Muscle layer of duodenum (tissue), 2 donors: ENCODE measurements around the gene ETNK2.
A peak's percentile ranks its signal among the peaks of the same experiment; 100 is the strongest.
"Not testable (repeated sequence)": the region's sequence is repeated elsewhere in the genome, so short reads cannot be mapped to it uniquely, and the experiment has no call there.

Experiments
- H3K27ac ChIP-seq: one replicate; pipeline ENCODE4 v1.7.0; 2013; ENCODE audit warnings: mild to moderate bottlenecking, low read length
- H3K27me3 ChIP-seq: one replicate; pipeline ENCODE4 v1.7.0; 2013; ENCODE audit warnings: low read depth, mild to moderate bottlenecking, control low read depth, low read length
- H3K36me3 ChIP-seq, 2 donors: one replicate each; pipeline ENCODE4 v1.7.0; 2013; ENCODE audit warnings: low read length in 2 of 2, control low read depth in 1 of 2, mild to moderate bottlenecking in 1 of 2; ENCODE audit not compliant: insufficient read depth in 2 of 2, control insufficient read depth in 1 of 2
- H3K4me1 ChIP-seq, 2 donors: one replicate each; pipeline ENCODE4 v1.7.0; 2013; ENCODE audit warnings: low read length in 2 of 2, mild to moderate bottlenecking in 2 of 2, control low read depth in 1 of 2, moderate library complexity in 1 of 2; ENCODE audit not compliant: insufficient read depth in 2 of 2, control insufficient read depth in 1 of 2
- H3K4me3 ChIP-seq, 2 donors: one replicate each; pipeline ENCODE4 v1.7.0; 2013; ENCODE audit warnings: low read length in 2 of 2, low read depth in 1 of 2, mild to moderate bottlenecking in 1 of 2
- H3K9me3 ChIP-seq, 2 donors: one replicate each; pipeline ENCODE4 v1.7.0; 2013; ENCODE audit warnings: low read length in 2 of 2, control low read depth in 1 of 2, mild to moderate bottlenecking in 1 of 2; ENCODE audit not compliant: control insufficient read depth in 1 of 2
- donor health status: healthy.

ETNK2 gene

DNA sequence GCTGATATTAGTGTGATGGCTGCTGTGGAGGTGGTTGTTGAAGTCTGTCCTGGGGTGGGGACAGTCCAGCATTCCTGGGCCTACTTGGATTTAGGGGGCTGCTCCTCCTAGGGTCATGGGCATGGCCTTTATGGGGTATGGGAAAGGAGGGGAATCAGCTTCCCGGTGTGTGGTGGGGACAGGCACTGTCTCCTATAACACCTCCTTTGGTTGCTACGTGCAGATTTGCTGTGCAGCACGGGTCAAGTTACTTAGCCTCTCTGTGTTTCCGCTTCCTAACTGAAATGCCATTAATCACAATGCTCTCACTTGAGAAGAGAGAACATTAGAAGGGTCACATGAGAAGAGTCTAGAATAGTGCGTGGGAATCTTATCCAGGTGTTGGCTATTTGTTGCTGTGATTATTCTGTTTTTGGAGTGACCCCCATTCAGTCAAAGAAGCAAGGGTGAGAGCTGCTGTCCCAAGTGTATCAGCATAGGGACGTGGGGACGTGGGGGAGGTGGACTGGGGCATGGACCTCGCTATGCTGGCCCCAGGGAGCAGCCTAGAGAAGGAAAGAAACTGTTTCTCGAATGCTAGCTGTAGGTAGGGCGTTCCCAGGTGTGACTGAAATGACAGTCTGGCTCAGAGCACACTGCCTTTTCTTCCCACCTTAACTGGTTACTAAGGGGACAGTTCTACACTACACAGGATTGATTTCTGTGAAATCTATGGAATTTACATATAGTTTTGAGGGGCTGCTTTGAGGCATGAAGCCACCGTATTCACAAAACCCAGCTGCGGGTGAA is 59.0 kb downstream of the ETNK2 start:
- peaks cover 11 to 28% of the 10 kb centered on the region in 2 donors for H3K4me1 ChIP-seq
- H3K9me3 ChIP-seq: no peaks in the 10 kb centered on the region
- H3K4me3 ChIP-seq: no peak overlapping the region
- no peaks in the 10 kb centered on the region for H3K27me3 ChIP-seq
- H3K27ac ChIP-seq: peak overlapping the region; percentile 79
- H3K36me3 ChIP-seq: no peaks in the 10 kb centered on the region

DNA sequence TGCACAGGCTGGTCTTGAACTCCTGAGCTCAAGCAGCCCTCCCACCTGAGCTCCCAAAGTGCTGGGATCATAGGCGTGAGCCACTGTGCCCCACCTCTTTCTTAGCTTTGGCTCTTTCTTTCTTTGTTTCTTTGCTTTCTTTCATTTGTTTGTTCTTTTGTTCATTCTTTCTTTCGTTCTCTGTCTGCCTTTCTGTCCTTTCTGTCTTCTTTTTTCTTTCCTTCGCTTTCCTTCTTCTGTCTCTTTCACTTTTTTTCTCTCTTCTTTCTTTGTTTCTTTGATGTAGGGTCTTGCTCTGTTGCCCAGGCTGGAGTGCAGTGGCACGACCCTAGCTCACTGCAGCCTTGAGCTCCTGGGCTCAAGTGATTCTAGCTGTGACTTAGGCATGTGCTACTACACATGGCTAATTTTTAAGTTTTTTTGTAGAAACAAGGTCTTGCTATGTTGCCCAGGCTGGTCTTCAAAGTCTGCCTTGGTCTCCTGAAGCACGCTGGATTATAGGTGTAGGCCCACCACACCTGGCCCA is 60.0 kb downstream of the ETNK2 start:
- no peaks in the 10 kb centered on the region for H3K36me3 ChIP-seq
- H3K9me3 ChIP-seq: no peaks in the 10 kb centered on the region
- H3K4me3 ChIP-seq: no peak overlapping the region
- H3K27me3 ChIP-seq: no peaks in the 10 kb centered on the region
- H3K27ac ChIP-seq: no peak overlapping the region
- peaks cover 11 to 36% of the 10 kb centered on the region in 2 donors for H3K4me1 ChIP-seq

DNA sequence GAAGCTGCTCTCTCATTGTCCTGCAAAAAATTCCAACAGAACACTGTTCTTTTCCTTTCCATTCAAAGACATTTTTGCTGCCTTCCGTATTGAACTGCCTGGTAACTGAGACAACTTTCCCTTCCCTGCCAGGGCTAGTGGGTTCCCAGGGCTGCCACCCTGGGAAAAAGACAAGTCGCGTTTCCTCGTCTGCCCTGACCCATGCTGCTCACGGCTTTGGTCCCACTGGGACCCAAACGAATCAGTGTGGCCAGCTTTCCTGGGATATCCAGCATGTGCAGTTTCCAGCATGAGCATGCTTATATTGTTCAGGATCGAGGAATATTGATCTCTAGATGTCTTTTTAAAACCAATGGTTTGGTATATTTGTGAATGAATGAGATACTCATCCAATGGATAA is 60.8 kb downstream of the ETNK2 start:
- no peaks in the 10 kb centered on the region for H3K36me3 ChIP-seq
- H3K4me3 ChIP-seq: no peak overlapping the region
- no peaks in the 10 kb centered on the region for H3K27me3 ChIP-seq
- no peak overlapping the region for H3K27ac ChIP-seq
- peaks cover 11 to 36% of the 10 kb centered on the region in 2 donors for H3K4me1 ChIP-seq
- no peaks in the 10 kb centered on the region for H3K9me3 ChIP-seq

DNA sequence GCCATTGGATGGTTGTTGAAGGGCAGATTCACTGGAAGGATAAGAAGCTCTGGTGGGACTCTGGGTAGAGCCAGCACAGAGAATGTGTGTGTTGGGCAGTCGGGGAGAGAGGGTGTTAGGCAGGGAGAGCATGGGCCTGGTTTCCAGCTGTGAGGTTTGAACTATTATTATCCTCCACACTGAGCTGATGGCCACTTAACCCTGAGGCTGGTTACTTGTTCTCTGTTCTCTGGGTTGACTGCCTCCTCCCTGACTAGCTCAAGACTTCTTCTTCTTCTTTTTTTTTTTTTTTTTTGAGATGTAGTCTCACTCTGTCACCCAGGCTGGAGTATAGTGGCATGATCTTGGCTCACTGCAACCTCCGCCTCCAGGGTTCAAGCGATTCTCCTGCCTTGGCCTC is 61.7 kb downstream of the ETNK2 start:
- H3K27ac ChIP-seq, H3K4me3 ChIP-seq, H3K9me3 ChIP-seq, H3K36me3 ChIP-seq, H3K27me3 ChIP-seq: not testable (repeated sequence)
- H3K4me1 ChIP-seq: peaks cover 11 to 36% of the 10 kb centered on the region in 2 donors

DNA sequence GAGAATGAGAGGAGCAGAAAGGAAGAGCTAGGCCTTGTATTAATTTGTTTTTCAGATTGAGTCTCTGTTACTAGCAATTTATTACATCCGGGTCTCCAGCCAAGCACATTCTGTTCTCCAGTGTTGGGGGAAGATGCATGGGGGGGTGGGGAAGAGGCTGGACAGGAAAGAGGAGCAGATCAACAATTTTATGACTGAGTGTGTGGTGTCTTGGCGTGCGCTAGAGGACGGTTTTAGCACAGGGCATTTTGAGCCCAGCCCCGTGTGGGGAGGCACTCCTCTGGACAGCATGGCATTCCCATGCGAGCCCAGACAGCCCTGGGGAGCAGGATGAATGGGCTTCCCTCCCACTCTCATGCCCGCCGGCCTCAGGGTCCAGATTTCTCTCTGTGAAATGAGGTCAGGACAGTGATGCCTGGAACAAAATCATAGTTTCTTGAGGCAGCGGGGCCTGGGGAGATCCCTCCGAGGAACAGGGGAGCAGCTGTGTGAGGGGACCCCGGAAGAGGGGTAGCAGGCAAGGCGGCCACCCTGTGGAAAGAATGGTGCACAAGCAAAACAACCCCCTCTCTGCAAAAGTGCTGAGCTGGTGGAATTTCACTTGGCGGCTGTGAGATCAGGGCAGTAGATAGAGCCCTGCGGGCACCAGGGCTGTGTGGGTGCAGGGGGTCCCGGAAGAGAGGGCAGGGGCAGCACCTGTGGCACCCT is 62.6 kb downstream of the ETNK2 start:
- Histone ChIP-seq H3K27ac (peak overlapping the region; percentile 56), H3K4me3 (no peak overlapping the region), H3K27me3 (no peaks in the 10 kb centered on the region), H3K9me3 (no peaks in the 10 kb centered on the region), H3K4me1 (peaks cover 8 to 37% of the 10 kb centered on the region in 2 donors), H3K36me3 (no peaks in the 10 kb centered on the region)

DNA sequence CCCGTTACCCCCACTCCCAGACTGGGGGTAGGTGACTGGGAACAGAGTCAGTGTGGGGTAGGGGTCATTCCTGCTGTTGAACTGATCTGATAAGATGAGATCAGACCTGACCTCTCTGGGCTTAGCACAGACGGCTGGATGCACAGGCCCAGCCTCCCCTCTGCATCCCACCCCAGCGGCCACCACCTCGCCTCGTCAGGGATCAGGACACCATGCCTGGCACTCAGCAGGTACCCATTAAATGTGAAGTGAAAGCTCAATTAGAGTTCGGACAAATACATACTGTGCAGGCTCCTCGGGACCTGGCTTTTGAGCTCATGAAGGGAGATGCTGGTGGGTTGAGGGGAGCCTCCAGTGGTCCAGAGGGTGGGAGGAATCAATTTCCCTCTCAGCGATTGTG is 63.2 kb downstream of the ETNK2 start:
- Histone ChIP-seq H3K9me3 (no peaks in the 10 kb centered on the region), H3K36me3 (no peaks in the 10 kb centered on the region), H3K27ac (peak overlapping the region; percentile 56), H3K4me1 (peaks cover 7 to 36% of the 10 kb centered on the region in 2 donors), H3K27me3 (no peaks in the 10 kb centered on the region), H3K4me3 (peak overlapping the region in 1 of 2 donors; percentile 2)

DNA sequence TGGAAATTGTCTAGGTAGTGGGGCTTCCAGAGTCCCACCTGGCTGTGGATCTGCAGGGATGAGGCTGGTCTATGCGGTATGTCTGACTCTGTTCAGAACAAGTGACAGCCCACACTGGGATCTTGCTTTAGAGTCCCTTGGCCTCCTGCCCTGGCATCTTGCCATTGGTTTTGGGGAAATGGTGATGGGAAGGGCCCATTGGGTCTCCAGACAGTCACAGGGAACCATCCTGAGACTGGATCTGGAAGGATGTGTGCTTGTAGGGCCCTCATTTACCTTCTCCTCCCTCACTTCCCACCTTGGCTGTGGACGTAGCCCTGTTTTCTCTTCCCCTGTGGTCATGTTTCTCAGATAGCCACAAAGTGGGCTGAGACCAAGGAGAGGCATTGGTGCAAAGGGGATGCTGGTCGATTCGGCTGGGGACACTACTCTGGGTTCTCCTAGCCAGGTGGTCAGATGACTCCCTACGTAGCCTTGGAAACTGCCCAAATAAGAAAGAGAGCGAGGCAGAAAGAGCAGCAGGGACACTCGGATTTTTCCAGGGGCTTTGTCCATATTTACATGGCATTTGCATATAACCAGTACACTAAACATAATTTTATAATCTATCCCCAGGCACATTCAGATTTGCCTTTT is 63.8 kb downstream of the ETNK2 start:
- peak overlapping the region; percentile 56 for H3K27ac ChIP-seq
- no peaks in the 10 kb centered on the region for H3K27me3 ChIP-seq
- H3K36me3 ChIP-seq: no peaks in the 10 kb centered on the region
- H3K4me1 ChIP-seq: peaks cover 7 to 33% of the 10 kb centered on the region in 2 donors
- H3K4me3 ChIP-seq: peak overlapping the region in 1 of 2 donors; percentile 2
- no peaks in the 10 kb centered on the region for H3K9me3 ChIP-seq

DNA sequence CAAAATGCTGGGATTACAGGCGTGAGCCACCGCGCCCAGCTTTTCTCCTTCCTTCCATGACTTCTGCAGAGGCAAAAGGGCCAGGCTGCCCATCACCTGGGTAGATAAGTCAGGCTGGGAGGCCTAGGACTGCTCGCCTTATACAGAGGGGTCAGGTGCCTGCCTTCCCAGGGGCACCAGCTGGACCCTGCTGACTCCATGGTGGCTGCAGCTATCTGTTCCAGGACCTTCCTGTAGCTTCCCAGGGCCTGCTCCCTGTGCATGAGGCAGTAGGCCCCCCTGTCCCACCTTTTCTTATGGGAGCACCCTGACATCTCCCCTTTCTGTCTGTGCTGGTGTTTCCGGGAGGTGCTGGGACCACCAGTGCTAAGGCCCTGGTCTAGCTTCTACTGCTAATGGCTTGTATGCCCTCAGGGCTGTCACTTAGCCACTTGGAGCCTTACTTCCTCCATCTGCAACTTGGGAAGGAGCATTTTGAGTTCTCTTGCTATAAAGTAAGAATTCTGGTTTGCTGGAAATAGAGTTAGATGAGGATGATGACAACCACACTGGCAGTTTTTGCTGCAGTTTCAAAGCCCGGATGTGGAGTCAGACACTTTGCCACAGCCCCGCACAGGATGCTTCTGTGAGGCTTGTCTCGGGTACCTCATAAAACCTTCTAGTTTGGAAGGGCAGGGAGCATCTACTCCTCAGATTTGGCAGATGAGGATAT is 64.5 kb downstream of the ETNK2 start:
- Histone ChIP-seq H3K9me3 (no peaks in the 10 kb centered on the region), H3K27me3 (no peaks in the 10 kb centered on the region), H3K4me3 (no peak overlapping the region), H3K36me3 (no peaks in the 10 kb centered on the region), H3K4me1 (peaks cover 7 to 33% of the 10 kb centered on the region in 2 donors), H3K27ac (peak overlapping the region; percentile 56)

DNA sequence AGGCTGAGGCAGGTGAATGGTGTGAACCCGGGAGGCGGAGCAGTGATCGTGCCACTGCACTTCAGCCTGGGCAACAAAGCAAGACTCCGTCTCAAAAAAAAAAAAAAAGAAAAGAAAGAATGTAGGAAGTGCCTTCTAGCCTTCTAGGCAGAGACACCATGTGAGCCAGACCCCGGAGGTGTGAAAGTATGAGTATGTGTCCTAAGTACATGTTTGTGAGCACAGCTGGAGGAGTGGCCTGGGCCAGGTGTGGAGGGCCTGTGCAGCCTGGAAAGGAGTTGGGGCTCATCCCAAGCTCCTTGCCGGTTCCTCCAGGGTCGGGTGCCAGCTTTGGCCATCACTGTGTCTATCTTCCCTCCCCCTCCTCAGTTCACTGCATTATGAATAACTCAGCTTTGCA is 66.0 kb downstream of the ETNK2 start:
- Histone ChIP-seq H3K4me1 (peaks cover 4 to 37% of the 10 kb centered on the region in 2 donors), H3K27ac (no peak overlapping the region), H3K9me3 (no peaks in the 10 kb centered on the region), H3K36me3 (no peaks in the 10 kb centered on the region), H3K27me3 (no peaks in the 10 kb centered on the region), H3K4me3 (no peak overlapping the region)

DNA sequence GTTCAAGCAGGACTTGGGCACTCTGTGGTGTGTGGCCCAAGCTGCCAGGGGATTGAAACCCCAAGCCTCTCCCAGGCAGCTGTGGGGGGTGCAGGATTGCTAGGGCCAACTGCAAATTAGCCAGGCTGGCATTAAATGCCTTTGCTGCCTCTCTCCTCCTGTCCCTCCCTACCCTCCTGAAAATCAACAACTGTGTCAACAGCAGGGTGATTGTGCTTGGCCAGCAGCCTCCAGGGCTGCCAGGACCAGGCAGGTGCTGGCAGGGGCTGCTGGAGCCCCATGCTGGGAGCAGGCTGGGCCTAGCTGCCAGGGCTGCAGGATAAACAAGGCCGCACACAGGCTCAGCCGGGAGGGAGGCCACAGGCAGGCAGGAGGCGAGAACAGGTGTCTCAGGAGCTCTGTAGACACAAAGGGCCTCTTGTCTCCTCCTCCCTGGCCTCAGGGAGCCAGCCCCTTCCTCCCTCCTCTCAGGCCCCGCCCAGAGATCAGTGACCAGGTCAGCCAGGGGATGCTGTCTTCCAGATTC is 67.5 kb downstream of the ETNK2 start:
- peaks cover 11 to 50% of the 10 kb centered on the region in 2 donors for H3K4me1 ChIP-seq
- H3K27ac ChIP-seq: no peak overlapping the region
- no peaks in the 10 kb centered on the region for H3K9me3 ChIP-seq
- no peaks in the 10 kb centered on the region for H3K36me3 ChIP-seq
- H3K27me3 ChIP-seq: no peaks in the 10 kb centered on the region
- no peak overlapping the region for H3K4me3 ChIP-seq
